Left ventricle myocardium inferior (tissue), 1 donor: Measurements from ENCODE around the gene MAEL. TPM values are rescaled to one million over a fixed set of nuclear protein-coding genes. Genes with fewer than 3 reads are reported as not detected.

Experiments used
- DNase-seq: peaks from one replicate; pipeline ENCODE4 v3.0.0-alpha.2; 2020
- H3K27ac ChIP-seq: fragments of 200-600 bp; replicated peaks from 2 replicates; pipeline ENCODE4 v1.8.0; 2021
- H3K27me3 ChIP-seq: fragments of 200-600 bp; 2 replicates; pipeline ENCODE4 v1.8.0; 2021; ENCODE audit warnings: low read depth
- H3K36me3 ChIP-seq: fragments of 200-600 bp; 2 replicates; pipeline ENCODE4 v1.8.0; 2021
- H3K4me1 ChIP-seq: fragments of 200-600 bp; 2 replicates; pipeline ENCODE4 v1.8.0; 2021
- H3K4me3 ChIP-seq: fragments of 200-600 bp; 2 replicates; pipeline ENCODE4 v1.8.0; 2021; ENCODE audit warnings: mild to moderate bottlenecking, moderate library complexity
- H3K9me3 ChIP-seq: fragments of 200-600 bp; replicated peaks from 2 replicates; pipeline ENCODE4 v1.8.0; 2021
- CTCF ChIP-seq: fragments of 200-600 bp; IDR thresholded peaks from 2 replicates; pipeline ENCODE4 v1.8.0; 2021; ENCODE audit warnings: antibody characterized with exemption, mild to moderate bottlenecking, borderline replicate concordance
- intact Hi-C: fragments of 100-400 bp; cut with micrococcal nuclease; formaldehyde crosslinking; loops from one replicate; pipeline ENCODE4 v1.11.0; 2022
- total RNA-seq: library from RNA; stranded (reverse); fragmentation: NEBNext Ultra II Directional; extraction: Animal tissue kit (Norgen Biotek cat#: 25700); gene quantifications from one replicate; pipeline ENCODE4 v1.2.1, GENCODE V29; 2021
- donor health status: DM: no; HTN: yes; CAD: no; lungs with severe emphysema.

MAEL gene
- total RNA-seq, 1 donor from 2014 or later: 1.4 TPM

GRCh38 chr1:166972826-166973225, 16.3 kb upstream of the MAEL start:
- H3K9me3 ChIP-seq: no peaks in the 10 kb centered on the region
- H3K27me3 ChIP-seq: peaks cover 64% of the 10 kb centered on the region
- intact Hi-C loops: no loop called here
- no peaks in the 10 kb centered on the region for H3K36me3 ChIP-seq
- no peak overlapping the region for H3K4me3 ChIP-seq
- no peak for TF ChIP-seq CTCF
- no peak for DNase-seq
- H3K4me1 ChIP-seq: peaks cover 20% of the 10 kb centered on the region
- H3K27ac ChIP-seq: no peak overlapping the region

GRCh38 chr1:166974647-166975345, 14.3 kb upstream of the MAEL start:
- no peak overlapping the region for H3K27ac ChIP-seq
- H3K4me1 ChIP-seq: peaks cover 20% of the 10 kb centered on the region
- H3K4me3 ChIP-seq: peak overlapping the region; percentile 79
- TF ChIP-seq CTCF: no peak
- DNase-seq: no peak
- no peaks in the 10 kb centered on the region for H3K36me3 ChIP-seq
- H3K27me3 ChIP-seq: peaks cover 69% of the 10 kb centered on the region
- H3K9me3 ChIP-seq: no peaks in the 10 kb centered on the region
- intact Hi-C loops: no loop called here

- peak; percentile 46 for DNase-seq
- Histone ChIP-seq H3K4me1 (peaks cover 20% of the 10 kb centered on the region), H3K9me3 (no peaks in the 10 kb centered on the region), H3K27ac (peak within 1 kb of the TSS; percentile 71), H3K27me3 (peaks cover 67% of the 10 kb centered on the region), H3K4me3 (peak within 1 kb of the TSS; percentile 79), H3K36me3 (no peaks in the 10 kb centered on the region)
- intact Hi-C loops: no loop called here
- no peak for TF ChIP-seq CTCF
These were observed 13.5 kb upstream of the MAEL start, which contains the start of gene ILDR2 for GRCh38 chr1:166975361-166976129. ILDR2 (minus strand) TSS chr1:166975540; CDS start chr1:166975268, 272 bp downstream.

- Histone ChIP-seq H3K36me3 (no peaks in the 10 kb centered on the region), H3K9me3 (no peaks in the 10 kb centered on the region)
These were observed 11.1 kb upstream of the MAEL start for GRCh38 chr1:166977951-166978350.

GRCh38 chr1:166978821-166979220, 10.3 kb upstream of the MAEL start:
- H3K4me3 ChIP-seq: no peak overlapping the region

More at GRCh38 chr1:166977951-166978350, 11.1 kb upstream of the MAEL start:
- H3K27me3 ChIP-seq: peaks cover 52% of the 10 kb centered on the region
- H3K4me3 ChIP-seq: no peak overlapping the region
- intact Hi-C loops: no loop called here
- DNase-seq: no peak
- no peak overlapping the region for H3K27ac ChIP-seq
- peaks cover 20% of the 10 kb centered on the region for H3K4me1 ChIP-seq
- no peak for TF ChIP-seq CTCF

More at GRCh38 chr1:166978821-166979220, 10.3 kb upstream of the MAEL start:
- DNase-seq: no peak
- no peak for TF ChIP-seq CTCF
- intact Hi-C loops: no loop called here
- peaks cover 20% of the 10 kb centered on the region for H3K4me1 ChIP-seq
- no peaks in the 10 kb centered on the region for H3K36me3 ChIP-seq
- H3K9me3 ChIP-seq: no peaks in the 10 kb centered on the region
- H3K27ac ChIP-seq: no peak overlapping the region
- peaks cover 43% of the 10 kb centered on the region for H3K27me3 ChIP-seq
